GM19043 (cell line): ENCODE results near the gene USPL1.

ENCODE experiments used
- ATAC-seq: cut with Tn5 transposase; IDR thresholded peaks from one replicate; pipeline ENCODE4 v1.9.1; 2021; ENCODE audit warnings: low read depth; ENCODE audit not compliant: unreplicated experiment

The USPL1 gene

GRCh38 chr13:30692113-30692512 lies 74.4 kb downstream of the USPL1 start:
- ATAC-seq: no peak

- peak; percentile 47 for ATAC-seq
These were observed 78.8 kb downstream of the USPL1 start for GRCh38 chr13:30696278-30697176.

GRCh38 chr13:30697177-30697953 lies 79.6 kb downstream of the USPL1 start:
- no peak for ATAC-seq

- ATAC-seq: no peak
These were observed 80.3 kb downstream of the USPL1 start for GRCh38 chr13:30697996-30698401.

GRCh38 chr13:30698488-30699005 lies 80.8 kb downstream of the USPL1 start:
- no peak for ATAC-seq

GRCh38 chr13:30700364-30700763 lies 82.6 kb downstream of the USPL1 start:
- ATAC-seq: no peak

- no peak for ATAC-seq
These were observed 84.3 kb downstream of the USPL1 start for GRCh38 chr13:30702006-30702405.

GRCh38 chr13:30704596-30704995 lies 86.9 kb downstream of the USPL1 start:
- no peak for ATAC-seq

GRCh38 chr13:30705680-30706079 lies 88.0 kb downstream of the USPL1 start:
- ATAC-seq: no peak

- no peak for ATAC-seq
These were observed 90.8 kb downstream of the USPL1 start for GRCh38 chr13:30708541-30708940.
